ENCODE measurements around the gene ACADM. TPM values are rescaled to one million over a fixed set of nuclear protein-coding genes. Genes with fewer than 3 reads are reported as not detected.
"Not testable (repeated sequence)": the region's sequence is repeated elsewhere in the genome, so short reads cannot be mapped to it uniquely, and the experiment has no call there.

The ACADM gene
- total RNA-seq, 2 donors from 2014 or later, result 41.3 to 61.9 TPM

DNA sequence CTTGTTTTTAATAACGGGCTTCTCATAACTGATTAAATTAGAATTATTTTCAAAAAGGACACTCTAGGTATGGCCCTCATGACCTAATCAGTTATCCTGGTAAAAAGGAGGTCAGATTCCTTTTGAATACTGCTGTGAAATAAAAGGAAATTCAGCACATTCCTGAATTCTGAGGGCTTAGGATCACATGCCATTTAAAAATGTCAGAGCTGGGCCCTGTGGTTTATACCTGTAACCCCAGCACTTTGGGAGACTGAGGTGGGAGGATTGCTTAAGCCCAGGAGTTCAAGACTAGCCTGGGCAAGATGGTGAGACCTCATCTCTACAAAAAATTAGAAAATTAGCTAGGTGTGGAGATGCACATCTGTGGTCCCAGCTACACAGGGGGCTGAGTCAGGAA, 43.5 kb downstream of the ACADM start:
- no peak for ATAC-seq (replicated peaks)
- H3K4me1 Mint-ChIP-seq, result peaks cover 3% of the 10 kb centered on the region
- H3K36me3 Mint-ChIP-seq (ENCODE audit: low read depth), result no peaks in the 10 kb centered on the region
- H3K9me3 Mint-ChIP-seq, result no peaks in the 10 kb centered on the region
- no peak overlapping the region for H3K4me3 Mint-ChIP-seq
- H3K27me3 Mint-ChIP-seq, result no peaks in the 10 kb centered on the region
- no peak overlapping the region for H3K27ac Mint-ChIP-seq

DNA sequence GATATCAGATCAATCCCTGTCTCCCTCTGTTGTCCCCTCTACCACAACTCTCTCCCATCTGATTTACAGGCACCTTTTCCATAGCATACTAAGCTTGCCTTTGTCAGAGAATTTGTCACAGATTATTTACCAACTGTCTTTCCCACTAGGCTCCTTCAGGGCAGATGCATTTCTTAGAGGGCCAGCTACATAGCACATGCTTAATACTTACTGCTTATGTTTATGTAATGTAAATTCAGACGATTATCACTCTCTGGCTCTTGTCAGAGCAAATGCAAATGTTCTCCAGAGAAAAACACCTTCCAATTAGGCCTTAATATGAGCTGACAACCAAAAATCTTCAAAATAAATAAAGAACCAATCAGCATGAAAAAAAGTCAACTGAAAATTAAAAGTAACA, 46.3 kb downstream of the ACADM start:
- Mint-ChIP-seq H3K4me3 (no peak overlapping the region), H3K27me3 (no peaks in the 10 kb centered on the region), H3K36me3 (ENCODE audit: low read depth) (no peaks in the 10 kb centered on the region), H3K4me1 (peaks cover 3% of the 10 kb centered on the region), H3K27ac (no peak overlapping the region), H3K9me3 (no peaks in the 10 kb centered on the region)
- ATAC-seq (replicated peaks), result no peak

DNA sequence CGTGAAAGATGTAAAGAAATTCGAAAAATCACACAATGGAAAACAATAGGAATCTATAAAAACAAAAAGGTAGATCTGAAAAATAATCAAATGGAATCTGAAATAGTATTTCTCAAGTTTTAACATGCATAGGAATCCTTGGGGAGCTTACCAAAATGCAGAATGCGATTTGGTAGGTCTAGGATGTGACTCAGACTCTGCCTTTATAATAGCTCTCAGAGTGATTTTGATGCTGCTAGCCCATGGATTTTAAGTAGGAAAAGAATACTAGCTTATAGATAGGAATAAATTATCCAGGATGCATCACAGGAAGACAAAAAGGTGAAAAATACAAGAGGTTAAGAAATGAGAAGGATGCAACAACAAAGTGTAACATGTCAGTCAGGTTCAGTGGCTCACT, 47.5 kb downstream of the ACADM start:
- Mint-ChIP-seq H3K27ac (no peak overlapping the region), H3K27me3 (no peaks in the 10 kb centered on the region), H3K36me3 (ENCODE audit: low read depth) (no peaks in the 10 kb centered on the region), H3K4me1 (no peaks in the 10 kb centered on the region), H3K4me3 (no peak overlapping the region), H3K9me3 (no peaks in the 10 kb centered on the region)
- ATAC-seq (replicated peaks), result no peak

DNA sequence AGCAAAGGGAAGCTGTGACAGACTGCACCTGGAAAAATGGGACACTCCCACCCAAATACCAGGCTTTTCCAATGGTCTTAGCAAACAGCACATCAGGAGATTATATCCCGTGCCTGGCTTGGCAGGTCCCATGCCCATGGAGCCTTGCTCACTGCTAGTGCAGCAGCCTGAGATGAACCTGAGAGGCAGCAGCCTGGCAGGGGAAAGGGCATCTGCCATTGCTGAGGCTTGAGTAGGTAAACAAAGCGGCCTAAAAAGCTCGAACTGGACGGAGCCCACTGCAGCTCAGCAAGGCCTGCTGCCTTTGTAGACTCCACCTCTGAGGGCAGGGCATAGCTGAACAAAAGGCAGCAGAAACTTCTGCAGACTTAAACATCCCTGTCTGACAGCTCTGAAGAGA, 53.3 kb downstream of the ACADM start:
- not testable (repeated sequence) for H3K27ac Mint-ChIP-seq; H3K4me3 Mint-ChIP-seq; ATAC-seq (replicated peaks); H3K36me3 Mint-ChIP-seq (ENCODE audit: low read depth); H3K4me1 Mint-ChIP-seq; H3K9me3 Mint-ChIP-seq
- peaks cover 10% of the 10 kb centered on the region for H3K27me3 Mint-ChIP-seq

DNA sequence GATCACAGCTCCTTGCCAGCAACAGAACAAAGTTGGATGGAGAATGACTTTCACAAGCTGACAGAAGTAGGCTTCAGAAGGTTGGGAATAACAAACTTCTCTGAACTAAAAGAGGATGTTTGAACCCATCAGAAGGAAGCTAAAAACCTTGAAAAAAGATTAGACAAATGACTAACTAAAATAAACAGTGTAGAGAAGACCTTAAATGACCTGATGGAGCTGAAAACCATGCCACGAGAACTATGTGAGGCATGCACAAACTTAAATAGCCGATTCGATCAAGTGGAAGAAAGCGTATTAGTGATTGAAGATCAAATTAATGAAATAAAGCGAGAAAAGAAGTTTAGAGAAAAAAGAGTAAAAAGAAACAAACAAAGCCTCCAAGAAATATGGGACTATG, 54.2 kb downstream of the ACADM start:
- peaks cover 10% of the 10 kb centered on the region for H3K27me3 Mint-ChIP-seq
- H3K9me3 Mint-ChIP-seq; ATAC-seq (replicated peaks); H3K27ac Mint-ChIP-seq; H3K4me1 Mint-ChIP-seq; H3K4me3 Mint-ChIP-seq; H3K36me3 Mint-ChIP-seq (ENCODE audit: low read depth): not testable (repeated sequence)

DNA sequence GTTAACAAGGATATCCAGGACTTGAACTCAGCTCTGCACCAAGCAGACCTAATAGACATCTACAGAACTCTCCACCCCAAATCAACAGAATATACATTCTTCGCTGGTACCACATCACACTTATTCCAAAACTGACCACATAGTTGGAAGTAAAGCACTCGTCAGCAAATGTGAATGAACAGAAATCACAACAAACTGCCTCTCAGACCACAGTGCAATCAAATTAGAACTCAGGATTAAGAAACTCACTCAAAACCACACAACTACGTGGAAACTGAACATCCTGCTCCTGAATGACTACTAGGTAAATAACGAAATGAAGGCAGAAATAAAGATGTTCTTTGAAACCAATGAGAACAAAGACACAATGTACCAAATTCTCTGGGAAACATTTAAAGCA, 55.7 kb downstream of the ACADM start:
- H3K9me3 Mint-ChIP-seq; H3K4me3 Mint-ChIP-seq; H3K4me1 Mint-ChIP-seq; H3K27ac Mint-ChIP-seq; H3K36me3 Mint-ChIP-seq (ENCODE audit: low read depth); ATAC-seq (replicated peaks): not testable (repeated sequence)
- peaks cover 10% of the 10 kb centered on the region for H3K27me3 Mint-ChIP-seq

DNA sequence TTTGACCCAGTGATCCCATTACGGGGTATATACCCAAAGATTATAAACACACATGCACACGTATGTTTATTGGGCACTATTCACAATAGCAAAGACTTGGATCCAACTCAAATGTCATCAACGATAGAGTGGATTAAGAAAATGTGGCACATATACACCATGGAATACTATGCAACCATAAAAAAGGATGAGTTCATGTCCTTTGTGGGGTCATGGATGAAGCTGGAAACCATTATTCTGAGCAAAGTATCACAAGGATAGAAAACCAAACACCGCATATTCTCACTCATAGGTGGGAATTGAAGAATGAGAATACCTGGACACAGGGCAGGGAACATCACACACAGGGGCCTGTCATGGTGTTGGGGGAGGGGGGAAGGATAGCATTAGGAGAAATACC, 59.4 kb downstream of the ACADM start:
- H3K27me3 Mint-ChIP-seq; ATAC-seq (replicated peaks); H3K27ac Mint-ChIP-seq: not testable (repeated sequence)

DNA sequence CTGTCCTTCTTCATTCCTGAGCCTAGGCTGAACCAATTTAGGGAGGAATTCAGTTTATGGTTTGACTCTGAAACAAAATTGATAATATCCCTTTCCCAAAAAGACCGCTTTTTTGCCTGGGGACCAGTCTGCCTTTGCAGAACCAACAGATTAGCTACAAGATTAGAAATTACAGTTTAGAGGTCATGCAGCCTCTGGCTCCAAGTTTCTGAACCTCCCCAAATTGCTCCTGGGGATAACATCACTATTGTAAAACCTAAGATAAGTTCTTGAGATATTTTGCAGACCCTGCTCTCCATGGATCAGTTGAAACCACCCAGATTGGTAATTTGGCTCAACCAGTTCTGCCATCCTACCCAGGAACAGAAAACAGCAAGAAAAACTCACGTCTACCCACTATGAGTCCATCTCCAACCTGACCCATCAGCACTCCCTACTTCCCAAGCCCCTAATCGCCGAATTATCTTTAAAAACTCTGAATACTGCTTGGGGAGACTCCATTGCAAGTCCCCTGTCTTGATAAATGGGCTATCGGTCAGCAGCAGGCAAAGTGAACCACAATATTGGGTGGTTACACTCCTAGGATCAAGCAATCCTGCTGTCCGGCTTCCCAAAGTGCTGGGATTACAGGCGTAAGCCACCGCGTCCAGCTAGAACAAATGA, 60.9 kb downstream of the ACADM start:
- Mint-ChIP-seq H3K27me3 (peaks cover 2% of the 10 kb centered on the region), H3K27ac (peak overlapping the region; percentile 97), H3K36me3 (ENCODE audit: low read depth) (peaks cover 46% of the 10 kb centered on the region), H3K4me1 (peaks cover 19% of the 10 kb centered on the region), H3K9me3 (peaks cover 2% of the 10 kb centered on the region), H3K4me3 (peak overlapping the region; percentile 99)
- peak; percentile 12 for ATAC-seq (replicated peaks)

More for the DNA sequence above, 59.4 kb downstream of the ACADM start:
- H3K9me3 Mint-ChIP-seq, H3K4me1 Mint-ChIP-seq: not testable (repeated sequence)
- Mint-ChIP-seq H3K36me3 (ENCODE audit: low read depth) (peaks cover 31% of the 10 kb centered on the region), H3K4me3 (peak overlapping the region; percentile 11)

DNA sequence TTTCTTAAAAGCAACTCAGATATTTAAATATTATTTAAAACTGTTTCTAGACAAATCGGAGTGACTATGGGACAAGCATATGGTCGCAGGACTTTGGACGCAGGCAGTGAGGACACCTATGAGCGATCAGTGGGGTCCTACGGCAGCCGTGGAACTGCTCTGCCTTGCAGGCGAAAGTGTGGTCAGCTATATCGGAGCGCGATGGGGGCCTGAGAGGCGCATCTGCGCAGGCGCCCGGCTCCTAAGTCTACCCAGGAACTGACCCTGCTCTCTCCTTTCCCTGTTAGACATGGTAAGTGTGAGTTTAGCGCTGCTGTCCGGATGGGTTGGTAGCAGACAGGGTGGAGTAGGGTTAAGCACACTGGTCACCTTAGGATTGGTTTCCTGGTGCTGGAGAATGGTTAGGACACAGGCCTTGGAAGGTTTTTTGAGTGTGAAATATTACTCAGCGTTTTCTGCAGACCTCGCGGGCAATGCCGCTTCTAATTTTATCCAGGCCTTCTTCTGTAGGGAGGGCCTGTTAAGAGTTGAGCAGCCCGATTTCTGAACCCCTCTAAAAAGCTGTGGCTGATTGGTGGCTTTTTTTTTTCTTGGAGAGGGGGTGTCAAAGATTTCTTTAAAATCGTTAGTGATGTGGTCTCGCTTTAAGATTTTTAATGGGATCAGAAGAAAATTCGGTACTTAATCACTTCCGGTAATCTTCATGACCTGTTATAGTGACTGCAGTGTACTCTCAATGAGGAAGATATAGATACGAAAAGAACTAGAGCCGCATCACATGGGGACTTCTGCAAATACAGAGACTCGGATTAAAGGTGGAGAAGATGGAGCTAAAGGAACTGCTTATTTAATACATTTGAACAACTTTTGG, 61.7 kb downstream of the ACADM start, which contains the start of gene RABGGTB:
RABGGTB (plus strand) TSS at position 274 of the 871 bp plus-strand sequence; CDS start at position 290, 16 bp downstream.
- peak within 1 kb of the TSS; percentile 99 for H3K4me3 Mint-ChIP-seq

DNA sequence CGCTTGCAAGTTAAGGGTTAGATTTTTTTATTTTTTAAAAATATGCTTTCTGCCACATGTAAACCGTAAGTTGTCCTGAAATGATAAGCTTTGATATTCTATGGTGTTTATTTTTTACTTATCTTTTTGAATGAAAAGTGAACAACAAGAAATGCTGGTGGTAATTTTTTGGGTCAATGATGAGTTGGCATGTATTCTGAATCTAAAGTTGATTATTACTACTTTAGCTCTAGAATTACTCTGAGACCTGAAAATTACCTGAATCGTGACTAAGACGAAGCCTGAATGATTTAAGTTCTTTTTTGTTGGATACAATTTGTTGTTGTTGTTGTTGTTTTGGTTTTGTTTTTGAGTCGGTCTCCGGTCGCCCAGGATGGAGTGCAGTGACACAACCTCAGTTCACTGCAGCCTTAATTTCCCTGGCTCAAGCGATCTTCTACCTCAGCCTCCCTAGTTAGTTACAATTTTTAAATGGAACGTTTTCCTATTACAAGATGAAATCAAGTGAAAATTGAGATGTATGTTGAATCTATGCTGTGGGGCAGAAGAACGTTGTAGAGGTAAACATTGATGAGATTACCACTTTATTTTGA, 62.5 kb downstream of the ACADM start:
- Mint-ChIP-seq H3K36me3 (ENCODE audit: low read depth) (peaks cover 62% of the 10 kb centered on the region), H3K9me3 (no peaks in the 10 kb centered on the region), H3K4me1 (peaks cover 30% of the 10 kb centered on the region), H3K4me3 (peak overlapping the region; percentile 99), H3K27ac (peak overlapping the region; percentile 97), H3K27me3 (no peaks in the 10 kb centered on the region)
- ATAC-seq (replicated peaks), result no peak

More for the DNA sequence above, 61.7 kb downstream of the ACADM start, which contains the start of gene RABGGTB:
- H3K4me1 Mint-ChIP-seq, result peaks cover 24% of the 10 kb centered on the region
- H3K9me3 Mint-ChIP-seq, result no peaks in the 10 kb centered on the region
- peaks cover 54% of the 10 kb centered on the region for H3K36me3 Mint-ChIP-seq (ENCODE audit: low read depth)
- H3K27me3 Mint-ChIP-seq, result no peaks in the 10 kb centered on the region
- ATAC-seq (replicated peaks), result peak; percentile 93
- peak within 1 kb of the TSS; percentile 97 for H3K27ac Mint-ChIP-seq

DNA sequence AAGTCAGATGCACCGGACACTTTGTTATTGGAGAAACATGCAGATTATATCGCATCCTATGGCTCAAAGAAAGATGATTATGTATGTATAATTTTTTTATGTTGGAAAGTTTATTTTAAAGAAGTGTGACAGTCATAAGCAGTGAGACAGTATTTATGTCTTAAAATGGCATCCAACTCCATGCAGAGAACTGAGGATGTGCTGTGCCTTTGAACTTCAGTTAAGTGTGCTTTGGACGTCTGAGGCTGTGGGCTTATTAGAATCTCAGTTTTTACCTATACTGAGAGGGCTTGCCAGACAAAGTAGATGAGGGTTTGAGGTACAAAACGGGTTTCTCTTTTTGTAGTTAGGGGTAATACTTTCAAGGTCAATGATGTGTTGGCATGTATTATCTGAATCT, 63.0 kb downstream of the ACADM start:
- Mint-ChIP-seq H3K4me1 (peaks cover 30% of the 10 kb centered on the region), H3K9me3 (no peaks in the 10 kb centered on the region), H3K27me3 (no peaks in the 10 kb centered on the region), H3K36me3 (ENCODE audit: low read depth) (peaks cover 67% of the 10 kb centered on the region), H3K27ac (peak overlapping the region; percentile 97), H3K4me3 (peak overlapping the region; percentile 99)
- ATAC-seq (replicated peaks), result no peak

DNA sequence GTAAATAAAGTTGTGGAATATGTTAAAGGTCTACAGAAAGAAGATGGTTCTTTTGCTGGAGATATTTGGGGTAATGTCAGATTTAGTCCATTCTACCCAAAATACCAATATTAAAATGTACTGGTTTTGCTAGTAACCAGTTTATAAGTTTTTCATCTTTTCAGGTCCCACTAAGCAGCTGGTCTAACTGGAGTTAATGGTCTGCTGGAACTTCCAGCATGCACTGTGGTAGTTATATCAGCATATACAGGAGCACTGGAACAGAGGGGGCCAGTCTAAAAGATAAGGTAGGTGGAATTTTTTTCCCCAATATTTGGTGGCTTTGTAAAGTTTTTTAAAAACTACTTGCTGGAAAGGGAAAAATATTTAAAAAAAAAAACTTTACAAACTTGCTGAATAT, 65.5 kb downstream of the ACADM start:
- Mint-ChIP-seq H3K27me3 (no peaks in the 10 kb centered on the region), H3K9me3 (no peaks in the 10 kb centered on the region), H3K4me1 (peaks cover 30% of the 10 kb centered on the region), H3K4me3 (peak overlapping the region; percentile 99), H3K36me3 (ENCODE audit: low read depth) (peaks cover 92% of the 10 kb centered on the region), H3K27ac (peak overlapping the region; percentile 97)
- no peak for ATAC-seq (replicated peaks)

DNA sequence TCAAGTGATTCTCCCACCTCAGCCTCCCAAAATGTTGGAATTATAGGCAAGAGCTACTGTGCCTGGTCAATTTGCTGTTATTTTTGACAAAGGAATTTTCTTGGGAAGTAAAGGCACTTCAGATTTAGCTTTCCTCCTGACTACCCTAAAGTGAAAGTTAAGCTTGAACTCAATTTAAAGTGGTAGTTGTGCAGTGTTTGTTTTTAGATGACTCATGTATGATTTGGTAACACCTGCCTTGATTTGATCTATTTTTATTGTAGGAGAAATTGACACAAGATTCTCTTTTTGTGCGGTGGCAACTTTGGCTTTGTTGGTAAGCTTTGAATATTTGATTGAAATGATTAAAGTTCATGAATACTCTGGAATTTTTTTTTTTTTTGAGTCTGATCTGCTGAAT, 66.5 kb downstream of the ACADM start:
- H3K27me3 Mint-ChIP-seq, result no peaks in the 10 kb centered on the region
- peak overlapping the region; percentile 99 for H3K4me3 Mint-ChIP-seq
- H3K4me1 Mint-ChIP-seq, result peaks cover 30% of the 10 kb centered on the region
- no peak for ATAC-seq (replicated peaks)
- peak overlapping the region; percentile 97 for H3K27ac Mint-ChIP-seq
- H3K9me3 Mint-ChIP-seq, result no peaks in the 10 kb centered on the region
- H3K36me3 Mint-ChIP-seq (ENCODE audit: low read depth), result peaks cover 100% of the 10 kb centered on the region

DNA sequence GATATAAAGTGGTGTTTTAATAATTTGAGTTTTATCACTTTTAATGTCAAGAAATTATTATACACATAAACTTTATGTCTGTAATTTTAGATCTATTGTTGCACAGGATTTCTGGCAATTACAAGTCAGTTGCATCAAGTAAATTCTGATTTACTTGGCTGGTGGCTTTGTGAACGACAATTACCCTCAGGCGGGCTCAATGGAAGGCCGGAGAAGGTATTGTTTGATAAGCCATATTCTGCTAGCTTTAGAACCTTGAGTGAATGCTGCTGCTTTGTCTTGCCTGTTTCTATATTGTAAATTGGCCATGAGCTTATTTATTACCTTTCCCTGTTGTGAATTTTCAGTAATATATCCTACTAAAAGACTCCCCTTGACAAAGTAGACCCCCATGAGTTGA, 67.6 kb downstream of the ACADM start:
- ATAC-seq (replicated peaks), result no peak
- no peaks in the 10 kb centered on the region for H3K9me3 Mint-ChIP-seq
- H3K27ac Mint-ChIP-seq, result peak overlapping the region; percentile 97
- H3K27me3 Mint-ChIP-seq, result no peaks in the 10 kb centered on the region
- peak overlapping the region; percentile 99 for H3K4me3 Mint-ChIP-seq
- peaks cover 36% of the 10 kb centered on the region for H3K4me1 Mint-ChIP-seq
- peaks cover 100% of the 10 kb centered on the region for H3K36me3 Mint-ChIP-seq (ENCODE audit: low read depth)

All from activated T-helper 17 cell treated with anti-CD3 and anti-CD28 coated beads, Interleukin-2, amount 50 U/mL, for 72 hours (primary cell).